Smooth muscle cell (in vitro differentiated cells): Measurements from ENCODE around the gene ANKRD6. TPM values are rescaled to one million over a fixed set of nuclear protein-coding genes. Genes with fewer than 3 reads are reported as not detected.
"Not testable (repeated sequence)": the region's sequence is repeated elsewhere in the genome, so short reads cannot be mapped to it uniquely, and the experiment has no call there.

ENCODE experiments used
- DNase-seq: peaks from one replicate; lab custom pipeline; 2025; ENCODE audit not compliant: unreplicated experiment; lab: John Stamatoyannopoulos, UW
- H2AFZ ChIP-seq: fragments of 200-600 bp; sonication (generic); 2 replicates; pipeline ENCODE4 v1.6.0; 2016; ENCODE audit warnings: antibody characterized with exemption, low read depth, mild to moderate bottlenecking
- H3F3A ChIP-seq: fragments of 200-600 bp; sonication (generic); 2 replicates; pipeline ENCODE4 v1.6.0; 2017; ENCODE audit warnings: antibody characterized with exemption, low read depth
- H3K27ac ChIP-seq: fragments of 200-600 bp; sonication (generic); 2 replicates; pipeline ENCODE4 v1.5.1; 2016; ENCODE audit warnings: low read depth, mild to moderate bottlenecking
- H3K27me3 ChIP-seq: fragments of 200-600 bp; sonication (generic); 2 replicates; pipeline ENCODE4 v1.6.1; 2016; ENCODE audit warnings: low read depth, mild to moderate bottlenecking
- H3K36me3 ChIP-seq: fragments of 200-600 bp; sonication (generic); 2 replicates; pipeline ENCODE4 v1.5.1; 2016; ENCODE audit warnings: low read depth
- H3K4me1 ChIP-seq: fragments of 200-600 bp; sonication (generic); 2 replicates; pipeline ENCODE4 v1.5.1; 2016; ENCODE audit warnings: low read depth
- H3K4me2 ChIP-seq: fragments of 200-600 bp; sonication (generic); 2 replicates; pipeline ENCODE4 v1.6.0; 2016; ENCODE audit warnings: mild to moderate bottlenecking
- H3K4me3 ChIP-seq: fragments of 200-600 bp; sonication (generic); 2 replicates; pipeline ENCODE4 v1.5.1; 2016; ENCODE audit warnings: mild to moderate bottlenecking
- H3K79me2 ChIP-seq: fragments of 200-600 bp; sonication (generic); 2 replicates; pipeline ENCODE4 v1.6.0; 2016; ENCODE audit warnings: low read depth, mild to moderate bottlenecking
- H3K9ac ChIP-seq: fragments of 200-600 bp; sonication (generic); 2 replicates; pipeline ENCODE4 v1.6.0; 2016; ENCODE audit warnings: low read depth
- H3K9me3 ChIP-seq: fragments of 200-600 bp; sonication (generic); replicated peaks from 2 replicates; pipeline ENCODE4 v1.5.1; 2016; ENCODE audit warnings: low read depth
- H4K20me1 ChIP-seq: fragments of 200-600 bp; sonication (generic); 2 replicates; pipeline ENCODE4 v1.6.0; 2016; ENCODE audit warnings: low read depth
- WGBS: methylation state at CpG from one replicate; pipeline ENCODE4 v1.1.7; 2016; ENCODE audit warnings: low lambda C conversion rate; 5-methylcytosine and 5-hydroxymethylcytosine counted together
- polyA plus RNA-seq: library from polyadenylated mRNA; unstranded; fragments of >200 nt; fragmentation: Nextera tagmentation; extraction: Ambion mirVana; gene quantifications from 2 replicates; pipeline ENCODE4 v1.2.1, GENCODE V29; 2016
- total RNA-seq: library from RNA; depleted of rRNA; stranded (reverse); fragments of >200 nt; gene quantifications from 2 replicates; pipeline ENCODE4 v1.2.3, GENCODE V29; 2014
- TF ChIP-seq, protein P1 (sequence below): fragments of 200-600 bp; sonication (generic); IDR thresholded peaks from 2 replicates; pipeline ENCODE4 v1.5.1; 2017; ENCODE audit warnings: borderline replicate concordance, mild to moderate bottlenecking, antibody characterized with exemption; ENCODE audit not compliant: insufficient read depth, poor library complexity, severe bottlenecking

The ANKRD6 gene
- total and polyA plus RNA-seq, 2 experiments from 2014 or later, result 5.2 to 10.7 TPM

DNA sequence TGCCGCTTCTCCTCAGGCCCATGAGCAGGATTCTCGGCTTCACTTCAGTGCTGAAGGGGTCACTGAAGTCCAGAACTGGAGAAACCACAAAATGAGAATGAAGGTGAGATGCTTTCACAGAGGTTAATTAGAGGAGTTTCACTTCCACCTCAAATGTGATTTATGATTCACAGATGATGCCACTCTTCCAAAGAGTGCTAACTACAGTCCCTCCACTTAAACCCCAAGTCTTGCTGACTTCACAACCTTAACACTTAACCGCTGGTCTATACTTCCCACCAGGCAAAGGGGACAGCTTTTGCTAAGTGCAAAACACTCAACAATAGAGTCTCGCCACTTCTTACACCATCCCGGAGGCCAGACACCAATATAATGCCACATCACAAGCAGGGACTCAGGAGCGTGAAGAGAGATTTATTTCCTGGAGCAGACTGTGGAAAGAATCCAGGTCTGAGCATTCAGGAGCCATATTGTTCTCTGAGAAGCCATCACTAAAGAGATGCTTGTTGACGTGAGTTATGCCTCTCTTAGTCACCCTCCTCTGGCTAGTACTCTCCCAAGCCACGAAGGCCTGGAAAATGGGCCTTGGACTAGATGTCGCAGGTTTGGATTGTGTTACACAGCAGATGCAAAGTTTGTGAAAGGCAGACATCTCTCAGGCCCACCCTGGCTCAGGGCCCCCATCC is 45.3 kb upstream of the ANKRD6 start:
- Histone ChIP-seq H3K36me3 (no peaks in the 10 kb centered on the region), H3K27ac (no peak overlapping the region), H3K9me3 (no peaks in the 10 kb centered on the region), H3K4me1 (no peaks in the 10 kb centered on the region), H3K9ac (no peak overlapping the region), H3K79me2 (no peaks in the 10 kb centered on the region), H4K20me1 (no peaks in the 10 kb centered on the region), H3K4me3 (no peak overlapping the region), H2AFZ (no peak overlapping the region), H3K4me2 (no peak overlapping the region), H3K27me3 (no peaks in the 10 kb centered on the region), H3F3A (no peaks in the 10 kb centered on the region)
- TF ChIP-seq, protein P1, sequence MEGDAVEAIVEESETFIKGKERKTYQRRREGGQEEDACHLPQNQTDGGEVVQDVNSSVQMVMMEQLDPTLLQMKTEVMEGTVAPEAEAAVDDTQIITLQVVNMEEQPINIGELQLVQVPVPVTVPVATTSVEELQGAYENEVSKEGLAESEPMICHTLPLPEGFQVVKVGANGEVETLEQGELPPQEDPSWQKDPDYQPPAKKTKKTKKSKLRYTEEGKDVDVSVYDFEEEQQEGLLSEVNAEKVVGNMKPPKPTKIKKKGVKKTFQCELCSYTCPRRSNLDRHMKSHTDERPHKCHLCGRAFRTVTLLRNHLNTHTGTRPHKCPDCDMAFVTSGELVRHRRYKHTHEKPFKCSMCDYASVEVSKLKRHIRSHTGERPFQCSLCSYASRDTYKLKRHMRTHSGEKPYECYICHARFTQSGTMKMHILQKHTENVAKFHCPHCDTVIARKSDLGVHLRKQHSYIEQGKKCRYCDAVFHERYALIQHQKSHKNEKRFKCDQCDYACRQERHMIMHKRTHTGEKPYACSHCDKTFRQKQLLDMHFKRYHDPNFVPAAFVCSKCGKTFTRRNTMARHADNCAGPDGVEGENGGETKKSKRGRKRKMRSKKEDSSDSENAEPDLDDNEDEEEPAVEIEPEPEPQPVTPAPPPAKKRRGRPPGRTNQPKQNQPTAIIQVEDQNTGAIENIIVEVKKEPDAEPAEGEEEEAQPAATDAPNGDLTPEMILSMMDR, result no peak
- WGBS, result 90% methylated on average over 9 of the region's 9 CpGs
- DNase-seq, result no peak

DNA sequence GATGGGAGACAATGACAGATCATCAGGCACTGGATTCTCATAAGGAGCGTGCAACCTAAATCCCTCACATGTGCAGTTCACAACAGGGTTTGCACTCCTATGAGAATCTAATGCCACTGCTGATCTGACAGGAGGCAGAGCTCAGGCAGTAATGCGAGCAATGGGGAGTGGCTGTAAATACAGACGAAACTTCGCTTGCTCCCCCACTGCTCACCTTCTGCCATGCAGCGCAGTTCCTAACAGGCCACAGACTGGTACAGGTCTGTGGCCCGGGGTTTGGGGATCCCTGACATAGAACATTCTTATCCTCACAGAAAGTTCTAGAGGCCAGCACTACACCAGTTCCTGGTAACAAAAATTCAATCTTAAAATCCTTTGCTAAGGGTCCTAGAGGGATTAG is 44.1 kb upstream of the ANKRD6 start:
- H3K9ac ChIP-seq, result no peak overlapping the region
- peaks cover 5% of the 10 kb centered on the region for H3K27me3 ChIP-seq
- H3K27ac ChIP-seq, result no peak overlapping the region
- 92% methylated on average over 6 of the region's 6 CpGs for WGBS
- no peak for DNase-seq
- H3K9me3 ChIP-seq, result no peaks in the 10 kb centered on the region
- TF ChIP-seq, protein P1, result no peak
- no peaks in the 10 kb centered on the region for H3K79me2 ChIP-seq
- H3K4me2 ChIP-seq, result no peak overlapping the region
- H2AFZ ChIP-seq, result no peak overlapping the region
- H3K4me1 ChIP-seq, result no peaks in the 10 kb centered on the region
- H3K36me3 ChIP-seq, result no peaks in the 10 kb centered on the region
- no peaks in the 10 kb centered on the region for H3F3A ChIP-seq
- no peak overlapping the region for H3K4me3 ChIP-seq
- no peaks in the 10 kb centered on the region for H4K20me1 ChIP-seq

DNA sequence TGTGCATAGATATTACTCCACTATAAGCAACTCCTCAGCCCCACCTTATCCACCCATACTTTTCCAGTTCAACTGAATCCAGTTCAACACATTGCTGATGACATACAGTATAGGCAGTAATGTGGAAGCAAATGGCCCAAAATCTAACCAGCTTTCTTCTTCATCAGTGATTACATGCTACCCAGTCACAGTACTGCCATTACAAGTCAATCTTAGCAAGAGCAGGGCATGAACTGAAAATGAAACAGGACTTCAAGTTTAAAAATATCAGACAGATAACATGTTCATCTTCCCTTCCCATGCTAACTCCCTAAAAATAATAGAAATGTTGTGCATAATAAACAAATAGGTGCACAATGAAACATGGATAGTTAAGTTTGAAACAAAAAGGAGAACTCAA is 40.1 kb upstream of the ANKRD6 start:
- H3K27ac ChIP-seq, result no peak overlapping the region
- no peak overlapping the region for H2AFZ ChIP-seq
- TF ChIP-seq, protein P1, result no peak
- peaks cover 5% of the 10 kb centered on the region for H3K27me3 ChIP-seq
- H3K79me2 ChIP-seq, result no peaks in the 10 kb centered on the region
- no peak for DNase-seq
- no peaks in the 10 kb centered on the region for H3K36me3 ChIP-seq
- no peak overlapping the region for H3K4me2 ChIP-seq
- no peaks in the 10 kb centered on the region for H3K4me1 ChIP-seq
- H3K9me3 ChIP-seq, result no peaks in the 10 kb centered on the region
- H3K4me3 ChIP-seq, result no peak overlapping the region
- H3K9ac ChIP-seq, result no peak overlapping the region
- no peaks in the 10 kb centered on the region for H3F3A ChIP-seq
- H4K20me1 ChIP-seq, result no peaks in the 10 kb centered on the region

DNA sequence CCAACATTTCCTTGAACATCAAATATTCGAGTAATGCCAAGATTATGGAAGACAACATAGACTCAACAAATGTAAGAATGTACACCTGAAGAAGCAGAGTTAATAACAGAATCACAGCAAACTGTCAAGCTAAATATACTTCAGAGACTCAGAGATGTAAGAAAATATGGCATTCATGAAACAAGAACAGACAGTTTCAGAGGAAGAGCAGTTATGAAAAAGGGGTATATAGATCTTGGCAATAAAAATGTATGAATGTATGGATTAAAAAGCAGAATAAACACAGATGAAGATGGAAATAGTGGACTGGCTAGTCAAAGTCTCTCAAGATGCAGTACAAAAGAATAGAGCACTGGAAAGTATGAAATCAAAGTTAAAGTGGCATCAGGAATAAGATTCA is 39.3 kb upstream of the ANKRD6 start:
- no peak for DNase-seq
- Histone ChIP-seq H3K4me3 (no peak overlapping the region), H3K4me1 (no peaks in the 10 kb centered on the region), H2AFZ (no peak overlapping the region), H3K9me3 (no peaks in the 10 kb centered on the region), H3K27ac (no peak overlapping the region), H4K20me1 (no peaks in the 10 kb centered on the region), H3K4me2 (no peak overlapping the region), H3F3A (no peaks in the 10 kb centered on the region), H3K79me2 (no peaks in the 10 kb centered on the region), H3K9ac (no peak overlapping the region), H3K27me3 (peaks cover 5% of the 10 kb centered on the region), H3K36me3 (no peaks in the 10 kb centered on the region)
- WGBS, result 91% methylated on average over 1 of the region's 1 CpG
- TF ChIP-seq, protein P1, result no peak

DNA sequence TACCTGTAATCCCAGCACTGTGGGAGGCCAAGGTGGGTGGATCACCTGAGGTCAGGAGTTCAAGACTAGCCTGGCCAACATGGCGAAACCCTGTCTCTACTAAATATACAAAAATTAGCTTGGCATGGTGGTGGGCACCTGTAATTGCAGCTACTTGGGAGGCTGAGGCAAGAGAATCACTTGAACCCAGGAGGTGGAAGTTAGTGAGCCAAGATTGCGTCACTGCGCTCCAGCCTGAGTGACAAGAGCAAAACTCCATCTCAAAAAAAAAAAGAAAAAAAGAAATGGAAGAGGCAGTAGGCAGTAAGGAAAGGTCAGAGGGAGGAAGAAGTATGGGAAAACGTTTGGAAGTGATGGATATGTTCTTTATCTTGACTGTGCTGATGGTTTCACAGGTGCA is 35.1 kb upstream of the ANKRD6 start:
- H3K4me1 ChIP-seq, H3K79me2 ChIP-seq, H3K27me3 ChIP-seq, H3F3A ChIP-seq, H4K20me1 ChIP-seq, H3K9me3 ChIP-seq, H2AFZ ChIP-seq, H3K36me3 ChIP-seq, H3K4me2 ChIP-seq, H3K4me3 ChIP-seq, H3K27ac ChIP-seq, H3K9ac ChIP-seq, DNase-seq: not testable (repeated sequence)
- 94% methylated on average over 4 of the region's 4 CpGs for WGBS
